Measurements from ENCODE around the gene RNMT.
"Not testable (repeated sequence)": the region's sequence is repeated elsewhere in the genome, so short reads cannot be mapped to it uniquely, and the experiment has no call there.

RNMT gene

GRCh38 chr18:13726232-13726971 is at the start of gene RNMT, which contains the start of gene FAM210A:
TSS of gene RNMT (plus strand) at chr18:13726673. CDS start at chr18:13731518, 4,845 bp downstream.
TSS of gene FAM210A (minus strand) at chr18:13726558. CDS start at chr18:13682077, 44,481 bp downstream.
- peak; percentile 96 for DNase-seq (ENCODE audit: low spot score)

GRCh38 chr18:13677350-13677749 is 49.1 kb upstream of the RNMT start:
- not testable (repeated sequence) for DNase-seq (ENCODE audit: low spot score)

GRCh38 chr18:13680612-13681011 is 45.9 kb upstream of the RNMT start:
- no peak for DNase-seq (ENCODE audit: low spot score)

DNA sequence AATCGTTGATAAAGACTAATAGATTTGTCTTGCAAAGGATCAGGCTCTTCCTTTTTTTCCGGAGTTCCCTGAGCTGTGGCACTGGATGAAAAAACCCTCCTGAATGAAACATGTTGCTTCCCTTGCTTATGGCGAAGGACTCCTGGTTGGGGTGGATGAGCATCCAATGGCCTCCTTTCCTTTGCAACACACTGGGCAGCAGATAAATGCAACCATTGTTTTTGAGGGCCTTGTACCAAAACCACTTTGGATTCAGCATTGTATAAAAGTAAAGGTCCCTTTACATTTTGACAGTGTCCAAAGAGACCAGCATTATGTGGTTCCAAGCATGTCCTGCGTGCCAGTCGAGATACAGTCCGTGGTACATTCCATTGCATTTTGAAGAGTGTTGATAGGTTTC is 44.8 kb upstream of the RNMT start:
- no peak for DNase-seq (ENCODE audit: low spot score)

- no peak for DNase-seq (ENCODE audit: low spot score)
Measured at GRCh38 chr18:13684546-13684945, 41.9 kb upstream of the RNMT start.

DNA sequence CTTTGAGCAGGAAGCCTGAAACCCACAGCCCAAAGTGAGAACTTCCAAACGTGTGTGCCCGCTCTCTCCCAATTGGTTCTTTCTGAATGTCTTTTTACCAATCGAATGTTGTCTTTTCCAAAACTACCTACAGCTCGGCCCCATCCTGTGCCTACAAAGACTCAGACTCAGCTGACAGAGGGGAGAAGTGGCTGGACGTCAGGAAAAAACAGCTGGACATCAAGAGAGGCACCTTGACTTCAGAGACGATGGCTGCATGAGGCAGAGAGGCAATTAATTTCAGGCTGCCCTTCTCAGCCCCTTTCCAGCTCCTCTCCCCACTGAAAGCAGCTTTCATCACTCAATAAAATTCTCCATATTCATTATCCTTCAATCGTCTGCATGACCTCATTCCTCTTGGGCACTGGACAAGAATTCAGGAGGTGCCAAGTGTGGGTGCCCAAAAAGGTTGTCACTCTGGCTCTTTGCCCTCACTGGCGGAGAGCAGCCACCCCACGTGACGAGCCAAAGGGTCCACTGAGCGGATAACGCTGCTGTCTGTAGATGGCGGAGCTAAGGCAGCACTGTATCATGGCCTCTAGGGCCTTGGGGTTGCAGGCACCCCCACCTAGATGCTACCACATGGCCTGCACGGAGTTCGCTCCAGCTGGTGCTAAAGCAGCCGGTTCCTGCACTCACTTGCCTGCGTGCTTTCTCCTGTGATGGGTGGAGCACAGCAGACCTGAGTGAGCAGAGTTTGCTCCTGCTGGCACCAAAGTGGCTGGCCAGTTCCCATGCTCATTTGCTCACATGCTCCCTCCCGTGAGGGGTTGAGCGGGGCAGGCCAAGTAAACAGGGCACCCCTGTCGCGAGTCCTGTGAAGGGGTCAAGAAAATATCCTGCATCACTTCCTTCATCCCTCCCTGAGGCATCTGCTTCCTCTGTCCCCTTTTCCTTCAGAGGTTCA is 38.0 kb upstream of the RNMT start:
- DNase-seq (ENCODE audit: low spot score), result no peak

- not testable (repeated sequence) for DNase-seq (ENCODE audit: low spot score)
Measured at GRCh38 chr18:13690060-13690459, 36.4 kb upstream of the RNMT start.

DNA sequence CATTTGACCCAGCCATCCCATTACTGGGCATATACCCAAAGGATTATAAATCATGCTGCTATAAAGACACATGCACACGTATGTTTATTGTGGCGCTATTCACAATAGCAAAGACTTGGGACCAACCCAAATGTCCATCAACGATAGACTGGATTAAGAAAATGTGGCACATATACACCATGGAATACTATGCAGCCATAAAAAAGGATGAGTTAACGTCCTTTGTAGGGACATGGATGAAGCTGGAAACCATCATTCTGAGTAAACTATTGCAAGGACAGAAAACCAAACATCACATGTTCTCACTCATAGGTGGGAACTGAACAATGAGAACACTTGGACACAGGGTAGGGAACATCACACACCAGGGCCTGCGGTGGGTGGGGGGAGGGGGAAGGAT is 31.1 kb upstream of the RNMT start:
- not testable (repeated sequence) for DNase-seq (ENCODE audit: low spot score)

DNA sequence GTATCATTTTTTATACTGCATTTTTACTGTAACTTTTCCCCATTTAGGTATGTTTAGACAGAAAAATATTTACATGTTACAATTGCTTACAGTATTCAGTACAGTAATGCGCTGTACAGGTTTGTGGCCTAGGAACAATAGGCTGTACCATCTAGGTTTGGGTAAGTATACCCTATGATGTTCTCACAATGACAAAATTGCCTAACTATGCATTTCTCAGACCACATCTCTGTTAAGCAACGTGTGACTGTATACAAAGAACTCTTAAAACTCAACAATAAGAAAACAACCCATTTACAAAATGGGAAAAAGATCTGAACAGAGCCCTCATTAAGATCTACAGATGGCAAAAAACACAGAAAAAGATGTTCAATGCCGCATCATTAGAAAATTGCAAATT is 29.5 kb upstream of the RNMT start:
- no peak for DNase-seq (ENCODE audit: low spot score)

DNA sequence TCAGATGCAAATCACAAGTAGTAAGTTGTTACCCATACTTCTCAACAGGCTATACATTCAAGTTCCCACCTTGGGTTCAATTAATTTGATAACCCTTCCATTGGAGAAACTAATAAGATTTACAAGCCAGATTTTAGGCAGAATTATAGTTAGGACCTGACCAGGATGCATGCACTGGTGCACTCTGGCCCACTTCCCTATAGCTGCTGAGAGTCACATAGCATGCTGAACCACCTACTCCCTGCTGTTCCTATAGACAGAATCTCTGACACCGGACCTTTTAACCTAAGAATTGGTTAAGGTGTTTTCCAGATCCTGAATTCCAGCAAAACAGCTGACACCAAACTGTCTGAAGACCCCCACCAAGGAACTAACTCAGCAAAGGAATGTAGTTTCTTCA is 26.3 kb upstream of the RNMT start:
- DNase-seq (ENCODE audit: low spot score), result no peak

DNA sequence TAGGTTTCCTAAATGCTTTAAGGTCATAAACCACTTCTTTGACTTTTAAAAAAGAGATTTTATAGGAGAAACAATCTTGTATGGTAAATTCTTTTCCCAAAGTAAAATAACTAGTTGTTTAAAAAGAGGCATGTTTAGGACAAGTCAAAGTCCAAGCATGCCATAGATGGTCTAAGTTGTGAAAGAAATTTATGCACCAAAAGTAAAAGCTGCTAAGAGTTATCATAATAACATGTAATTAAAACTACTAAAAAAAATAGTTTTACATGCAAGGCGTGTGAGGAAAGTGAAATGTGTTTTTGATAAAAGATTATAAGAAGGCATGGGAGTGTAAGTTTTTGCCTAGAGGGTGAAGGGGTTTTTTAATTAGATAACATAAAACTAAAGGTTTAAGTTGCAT is 22.6 kb upstream of the RNMT start:
- DNase-seq (ENCODE audit: low spot score), result peak; percentile 33

GRCh38 chr18:13710414-13710831 is 16.1 kb upstream of the RNMT start:
- peak; percentile 27 for DNase-seq (ENCODE audit: low spot score)

- no peak for DNase-seq (ENCODE audit: low spot score)
Measured at GRCh38 chr18:13712400-13713131, 13.9 kb upstream of the RNMT start.

GRCh38 chr18:13713455-13714055 is 12.9 kb upstream of the RNMT start:
- no peak for DNase-seq (ENCODE audit: low spot score)

- no peak for DNase-seq (ENCODE audit: low spot score)
Measured at GRCh38 chr18:13715330-13715729, 11.1 kb upstream of the RNMT start.

DNA sequence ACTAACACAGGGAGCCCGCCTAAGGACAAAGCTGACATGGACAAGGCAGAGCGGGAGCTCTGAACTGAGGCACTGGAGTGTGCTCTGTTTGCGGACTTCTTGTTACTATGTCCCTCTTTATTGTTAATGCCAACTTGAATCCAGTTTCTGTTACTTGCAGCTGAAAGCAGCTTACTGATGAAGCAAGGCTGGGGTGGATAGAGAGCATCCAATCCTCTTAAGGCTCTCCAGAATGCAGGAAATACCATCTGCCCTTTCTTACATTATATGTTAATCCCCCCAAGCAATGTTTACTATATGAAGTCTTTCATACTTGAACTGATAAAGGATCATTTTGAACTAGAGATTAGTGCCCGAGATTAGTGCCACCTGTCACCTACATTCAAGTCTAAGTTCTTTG is 9.6 kb upstream of the RNMT start:
- DNase-seq (ENCODE audit: low spot score), result no peak

GRCh38 chr18:13720123-13720522 is 6.3 kb upstream of the RNMT start:
- no peak for DNase-seq (ENCODE audit: low spot score)

DNA sequence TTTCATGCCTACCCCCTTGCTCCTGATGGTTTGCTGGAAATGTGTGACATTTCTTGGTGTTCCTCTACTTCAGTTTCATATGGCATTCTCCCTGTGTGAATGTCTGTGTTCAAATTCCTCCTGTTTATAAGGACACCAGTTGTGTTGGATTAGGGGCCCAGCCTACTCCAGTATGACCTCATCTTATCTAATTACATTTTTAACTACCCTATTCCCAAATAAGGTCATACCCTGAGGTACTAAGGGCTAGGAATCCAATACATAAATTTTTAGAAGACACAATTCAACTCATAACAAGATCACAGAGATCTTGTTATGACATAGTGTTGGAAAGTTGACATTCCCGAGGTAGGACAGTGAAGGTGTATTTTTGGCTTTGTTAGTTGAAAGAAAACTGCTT is 5.6 kb upstream of the RNMT start:
- DNase-seq (ENCODE audit: low spot score), result no peak

GRCh38 chr18:13725566-13726231 is 774 bp upstream of the RNMT start:
- DNase-seq (ENCODE audit: low spot score), result peak; percentile 27

GRCh38 chr18:13726972-13727331 is 479 bp downstream of the RNMT start:
- peak; percentile 76 for DNase-seq (ENCODE audit: low spot score)

DNA sequence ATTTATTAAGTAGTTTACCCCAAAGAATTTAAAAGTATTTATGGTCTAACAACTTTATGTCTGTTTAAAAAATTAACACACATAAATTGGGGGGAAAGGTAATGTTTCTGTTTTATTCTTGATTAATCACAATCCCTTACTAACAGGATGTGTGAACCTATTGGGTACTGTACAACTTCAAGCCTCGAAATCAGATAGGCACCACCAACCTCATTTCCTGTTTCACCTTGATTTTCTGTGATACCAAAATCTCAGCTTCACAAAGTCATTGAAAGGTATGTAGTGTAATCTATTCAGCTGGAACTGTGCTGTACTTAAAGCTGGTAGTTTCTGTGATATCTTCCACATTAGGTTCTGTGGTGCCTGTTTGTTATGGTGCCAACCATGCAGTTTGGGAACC is 4.0 kb downstream of the RNMT start:
- DNase-seq (ENCODE audit: low spot score), result no peak

Measured in RKO (cell line).